SK-N-SH (cell line): ENCODE data around the gene STX16.

ENCODE experiments used
- GABPA ChIP-seq: IDR thresholded peaks from 2 replicates; pipeline ENCODE4 v1.4.0; 2012; ENCODE audit warnings: low read depth, mild to moderate bottlenecking
- MEF2A ChIP-seq: IDR thresholded peaks from 2 replicates; pipeline ENCODE4 v1.4.0; 2012; ENCODE audit warnings: low read depth, borderline replicate concordance
- POLR2AphosphoS5 ChIP-seq: IDR thresholded peaks from 2 replicates; pipeline ENCODE4 v1.6.1; 2012; ENCODE audit warnings: low read depth, low read length
- REST ChIP-seq: IDR thresholded peaks from 2 replicates; pipeline ENCODE4 v1.6.1; 2012; ENCODE audit warnings: mild to moderate bottlenecking, low read depth, low read length, moderate library complexity
- TF ChIP-seq, protein P1 (sequence below): fragments of 200-600 bp; sonication (generic); IDR thresholded peaks from 2 replicates; pipeline ENCODE4 v1.6.1; 2017; ENCODE audit warnings: antibody characterized with exemption, mild to moderate bottlenecking, moderate library complexity
- TF ChIP-seq, protein P2 (sequence below): IDR thresholded peaks from 2 replicates; pipeline ENCODE4 v1.4.0; 2012; ENCODE audit warnings: low read depth
- TF ChIP-seq, protein P3 (sequence below): IDR thresholded peaks from 2 replicates; pipeline ENCODE4 v1.4.0; 2012; ENCODE audit warnings: low read depth, borderline replicate concordance

GRCh38 chr20:58702161-58702510, 51.1 kb downstream of the STX16 start:
- TF ChIP-seq, protein P1, sequence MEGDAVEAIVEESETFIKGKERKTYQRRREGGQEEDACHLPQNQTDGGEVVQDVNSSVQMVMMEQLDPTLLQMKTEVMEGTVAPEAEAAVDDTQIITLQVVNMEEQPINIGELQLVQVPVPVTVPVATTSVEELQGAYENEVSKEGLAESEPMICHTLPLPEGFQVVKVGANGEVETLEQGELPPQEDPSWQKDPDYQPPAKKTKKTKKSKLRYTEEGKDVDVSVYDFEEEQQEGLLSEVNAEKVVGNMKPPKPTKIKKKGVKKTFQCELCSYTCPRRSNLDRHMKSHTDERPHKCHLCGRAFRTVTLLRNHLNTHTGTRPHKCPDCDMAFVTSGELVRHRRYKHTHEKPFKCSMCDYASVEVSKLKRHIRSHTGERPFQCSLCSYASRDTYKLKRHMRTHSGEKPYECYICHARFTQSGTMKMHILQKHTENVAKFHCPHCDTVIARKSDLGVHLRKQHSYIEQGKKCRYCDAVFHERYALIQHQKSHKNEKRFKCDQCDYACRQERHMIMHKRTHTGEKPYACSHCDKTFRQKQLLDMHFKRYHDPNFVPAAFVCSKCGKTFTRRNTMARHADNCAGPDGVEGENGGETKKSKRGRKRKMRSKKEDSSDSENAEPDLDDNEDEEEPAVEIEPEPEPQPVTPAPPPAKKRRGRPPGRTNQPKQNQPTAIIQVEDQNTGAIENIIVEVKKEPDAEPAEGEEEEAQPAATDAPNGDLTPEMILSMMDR: no peak
- TF ChIP-seq POLR2AphosphoS5 (no peak), REST (no peak), GABPA (no peak), MEF2A (no peak)
- TF ChIP-seq, protein P2, sequence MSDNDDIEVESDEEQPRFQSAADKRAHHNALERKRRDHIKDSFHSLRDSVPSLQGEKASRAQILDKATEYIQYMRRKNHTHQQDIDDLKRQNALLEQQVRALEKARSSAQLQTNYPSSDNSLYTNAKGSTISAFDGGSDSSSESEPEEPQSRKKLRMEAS: no peak
- TF ChIP-seq, protein P3, sequence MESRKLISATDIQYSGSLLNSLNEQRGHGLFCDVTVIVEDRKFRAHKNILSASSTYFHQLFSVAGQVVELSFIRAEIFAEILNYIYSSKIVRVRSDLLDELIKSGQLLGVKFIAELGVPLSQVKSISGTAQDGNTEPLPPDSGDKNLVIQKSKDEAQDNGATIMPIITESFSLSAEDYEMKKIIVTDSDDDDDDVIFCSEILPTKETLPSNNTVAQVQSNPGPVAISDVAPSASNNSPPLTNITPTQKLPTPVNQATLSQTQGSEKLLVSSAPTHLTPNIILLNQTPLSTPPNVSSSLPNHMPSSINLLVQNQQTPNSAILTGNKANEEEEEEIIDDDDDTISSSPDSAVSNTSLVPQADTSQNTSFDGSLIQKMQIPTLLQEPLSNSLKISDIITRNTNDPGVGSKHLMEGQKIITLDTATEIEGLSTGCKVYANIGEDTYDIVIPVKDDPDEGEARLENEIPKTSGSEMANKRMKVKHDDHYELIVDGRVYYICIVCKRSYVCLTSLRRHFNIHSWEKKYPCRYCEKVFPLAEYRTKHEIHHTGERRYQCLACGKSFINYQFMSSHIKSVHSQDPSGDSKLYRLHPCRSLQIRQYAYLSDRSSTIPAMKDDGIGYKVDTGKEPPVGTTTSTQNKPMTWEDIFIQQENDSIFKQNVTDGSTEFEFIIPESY: no peak
